Measurements from ENCODE around the gene TWIST2.

Gene TWIST2

DNA sequence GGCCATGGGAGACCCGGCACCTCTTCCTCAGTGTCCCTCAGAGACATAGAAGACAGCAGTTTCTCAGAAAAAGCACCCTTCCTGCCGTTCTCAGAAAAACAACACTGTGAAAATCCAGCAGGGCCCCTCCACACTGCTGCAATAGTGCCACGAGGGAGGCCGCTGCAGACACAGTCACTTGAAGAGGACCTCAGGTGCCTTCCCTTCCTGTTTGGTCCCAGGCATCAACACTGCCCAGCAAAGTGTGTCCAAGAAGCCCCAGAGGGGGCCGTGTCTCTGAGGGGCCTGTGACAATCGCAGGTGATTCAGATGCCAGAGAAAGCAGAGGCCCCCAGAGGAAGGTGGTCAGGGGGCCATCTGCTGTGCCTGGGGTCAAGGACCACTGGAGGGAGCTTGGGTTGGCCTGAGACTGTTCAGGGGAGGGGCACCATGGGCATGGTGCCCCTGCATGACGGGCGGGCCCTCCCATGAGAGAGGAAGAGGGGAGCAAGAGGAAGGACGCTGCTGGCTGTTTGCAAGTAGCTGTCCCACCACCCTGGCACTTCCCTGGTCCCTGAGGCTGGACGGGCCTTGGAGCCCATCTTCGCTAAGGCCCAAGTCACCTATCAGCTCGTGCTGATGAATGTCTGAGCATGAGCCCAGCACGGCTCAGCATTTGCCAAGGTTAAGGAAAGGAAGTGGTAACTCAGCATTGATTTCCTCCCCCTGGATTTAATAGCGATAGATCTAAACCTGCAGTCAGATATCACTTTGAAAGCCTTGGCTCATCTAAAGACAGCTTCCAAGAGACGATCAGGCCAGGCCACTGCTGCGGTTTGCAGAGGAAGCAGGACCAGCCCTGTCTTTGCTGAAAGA is 9.1 kb downstream of the TWIST2 start:
- DNase-seq = peak; percentile 70

DNA sequence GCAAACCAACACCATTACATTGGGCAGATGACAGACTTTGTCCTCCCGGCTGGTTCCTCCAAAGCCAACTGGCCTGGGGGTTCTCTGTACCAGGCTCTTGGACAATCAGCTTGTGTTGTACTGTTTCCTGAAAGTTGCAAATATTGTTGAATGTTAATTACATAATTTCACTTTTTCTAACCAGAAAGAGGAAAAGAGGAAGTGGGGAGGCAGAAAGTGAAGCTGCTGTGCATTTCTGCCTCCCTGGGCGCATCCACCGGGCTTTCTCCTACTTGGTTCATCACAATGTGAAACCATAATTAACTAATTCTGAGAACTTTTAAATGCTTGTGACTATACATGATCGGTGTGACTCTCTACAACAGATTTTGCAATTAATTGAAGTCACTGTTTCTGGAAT is 10.1 kb downstream of the TWIST2 start:
- no peak for DNase-seq

DNA sequence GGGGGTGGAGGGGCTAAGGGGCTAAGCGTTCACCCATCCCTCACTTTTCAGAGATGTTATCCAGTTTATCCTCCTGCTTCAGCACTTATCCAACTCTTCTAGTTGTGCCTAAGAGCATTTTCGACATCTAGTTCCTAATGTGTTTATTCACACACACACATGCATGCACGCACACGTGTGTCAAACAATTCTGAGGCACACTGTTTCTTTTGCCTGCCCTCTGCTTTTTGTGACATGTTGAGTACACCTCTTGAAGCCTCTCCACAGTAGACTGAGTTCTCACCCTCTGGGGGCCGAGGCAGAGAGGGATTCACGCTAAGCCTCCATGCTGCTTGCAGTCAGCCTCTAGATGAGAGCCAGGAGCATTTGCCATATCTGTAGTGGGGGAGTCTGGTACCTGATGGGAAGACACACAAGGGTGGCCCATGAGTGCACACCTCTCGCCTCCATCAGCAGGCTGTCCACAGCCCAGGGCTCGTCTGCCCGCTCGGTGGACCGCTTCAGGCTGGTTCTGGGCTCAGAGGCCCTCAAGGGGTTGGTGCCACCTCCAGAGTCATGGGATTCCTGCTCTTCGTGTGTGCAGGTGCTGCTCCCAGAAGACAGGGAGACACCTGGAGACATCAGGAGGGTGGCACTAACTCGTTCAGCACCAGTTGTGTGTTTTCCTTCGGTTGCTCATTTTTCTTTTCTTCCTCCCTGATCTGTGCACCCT is 11.9 kb downstream of the TWIST2 start:
- no peak for DNase-seq

DNA sequence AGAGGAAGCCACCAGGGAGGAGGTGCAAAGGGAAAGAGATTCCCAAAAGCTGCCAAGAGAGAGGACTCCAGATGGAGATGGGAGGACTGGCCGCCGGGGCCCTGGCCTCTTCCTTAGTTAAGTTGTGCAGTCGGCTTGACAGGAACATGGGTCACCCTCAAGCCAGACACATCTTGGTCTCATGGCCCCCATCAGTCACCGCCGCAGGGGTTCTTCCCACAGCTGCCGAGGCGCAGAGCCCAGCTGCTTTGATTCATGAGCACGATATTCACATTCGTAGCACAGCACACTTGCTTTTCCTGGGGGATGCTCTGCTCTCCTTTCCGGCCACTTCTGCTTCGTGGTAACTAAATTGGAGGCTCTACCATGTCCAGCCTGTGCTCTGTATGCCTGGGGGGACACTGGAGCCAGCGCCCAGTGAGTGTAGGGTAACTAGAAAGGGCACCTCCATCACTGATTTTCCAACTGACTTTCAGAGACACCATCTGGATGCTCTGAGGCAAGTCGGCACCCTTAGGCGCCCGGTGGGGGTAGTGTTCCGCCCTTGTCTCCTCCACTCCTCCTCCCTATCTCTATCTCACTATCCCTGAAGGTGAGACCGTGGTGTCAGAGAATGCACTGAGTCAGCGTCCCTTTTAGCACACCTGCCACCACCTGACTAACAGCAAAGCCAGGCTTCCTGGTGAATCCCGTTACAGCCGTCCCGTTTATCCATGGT is 13.3 kb downstream of the TWIST2 start:
- peak; percentile 85 for DNase-seq

DNA sequence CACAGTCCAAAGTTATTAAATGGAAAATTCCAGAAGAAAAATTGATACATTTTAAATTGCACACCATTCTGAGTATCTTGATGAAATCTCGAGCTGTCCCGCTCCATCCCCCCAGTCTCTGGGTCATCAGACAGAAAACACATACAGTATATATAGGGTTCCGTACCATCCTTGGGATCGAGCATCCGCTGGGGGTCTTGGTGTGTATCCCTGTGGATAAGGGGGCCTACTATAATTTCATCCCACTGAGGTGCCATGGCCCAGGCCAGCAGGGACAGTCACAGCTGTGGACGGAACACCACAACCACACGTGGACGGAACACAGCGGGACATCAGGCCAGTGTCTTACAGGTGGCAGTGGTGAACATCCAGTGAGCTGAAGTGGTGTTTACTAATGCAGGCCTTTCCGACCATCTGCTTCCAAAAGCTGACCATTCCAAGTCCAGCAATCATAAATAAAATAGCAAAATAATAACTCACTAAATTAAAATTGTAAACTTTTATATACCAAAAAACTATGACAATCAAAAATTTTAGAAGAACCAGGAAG is 14.0 kb downstream of the TWIST2 start:
- DNase-seq = no peak

DNA sequence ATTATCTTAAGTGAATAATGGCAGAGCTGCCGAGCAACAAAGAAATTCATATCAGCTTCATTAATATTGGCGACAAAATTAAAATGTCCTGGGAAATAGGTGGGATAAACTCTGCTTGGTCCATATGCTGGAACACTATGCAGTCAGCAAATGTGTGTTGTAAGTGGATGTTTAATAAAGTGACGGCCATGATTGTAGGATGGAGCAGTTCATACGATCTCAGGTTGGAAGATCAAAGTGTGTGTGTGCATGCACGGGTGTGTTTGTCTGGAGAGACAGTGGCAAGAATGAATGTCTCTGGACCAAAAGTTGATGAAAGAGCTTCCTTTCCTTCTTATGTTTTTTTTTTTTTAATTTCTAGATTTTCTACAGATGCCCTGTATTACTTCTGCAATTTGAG is 14.8 kb downstream of the TWIST2 start:
- no peak for DNase-seq

DNA sequence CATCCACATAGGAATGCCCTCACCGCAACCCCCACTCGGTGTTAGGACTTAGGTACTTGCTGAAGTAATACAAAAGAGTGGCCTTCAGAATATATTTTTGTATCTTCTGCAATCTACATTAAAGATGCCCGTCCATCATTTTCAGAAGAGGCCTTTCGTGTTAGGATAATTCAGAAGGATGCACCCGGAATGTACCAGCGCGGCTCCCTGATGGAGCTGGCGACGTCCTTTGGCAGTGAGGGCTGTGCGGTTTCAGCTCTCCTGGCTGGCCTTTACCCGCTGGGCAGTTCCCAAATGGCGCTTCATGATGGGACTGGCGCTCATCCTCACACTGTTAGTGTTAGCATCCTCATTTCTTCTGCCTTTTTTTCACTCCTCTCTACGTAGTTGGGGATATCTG is 15.3 kb downstream of the TWIST2 start:
- peak; percentile 61 for DNase-seq

DNA sequence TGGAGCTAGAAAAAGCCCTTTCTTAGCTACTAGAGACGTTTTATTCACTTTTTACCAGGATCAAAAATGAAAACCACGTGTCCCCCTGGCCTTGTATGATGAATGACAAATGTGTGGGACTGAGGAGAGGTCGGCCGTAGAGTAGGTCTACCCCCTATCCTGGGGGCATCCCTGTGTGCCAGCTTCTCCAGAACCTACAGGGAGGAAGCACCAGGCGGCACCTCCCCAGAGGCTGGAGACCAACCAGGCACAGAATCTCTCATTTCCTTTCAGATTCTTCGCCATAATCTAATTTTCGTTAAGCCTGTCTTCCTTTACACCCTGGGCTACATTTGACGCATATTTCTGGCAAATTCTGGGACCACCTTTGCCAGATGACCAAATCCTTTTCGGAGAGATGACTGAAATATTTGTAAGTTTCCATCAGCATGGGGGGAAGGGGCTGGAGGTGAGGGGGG is 15.9 kb downstream of the TWIST2 start:
- no peak for DNase-seq

DNA sequence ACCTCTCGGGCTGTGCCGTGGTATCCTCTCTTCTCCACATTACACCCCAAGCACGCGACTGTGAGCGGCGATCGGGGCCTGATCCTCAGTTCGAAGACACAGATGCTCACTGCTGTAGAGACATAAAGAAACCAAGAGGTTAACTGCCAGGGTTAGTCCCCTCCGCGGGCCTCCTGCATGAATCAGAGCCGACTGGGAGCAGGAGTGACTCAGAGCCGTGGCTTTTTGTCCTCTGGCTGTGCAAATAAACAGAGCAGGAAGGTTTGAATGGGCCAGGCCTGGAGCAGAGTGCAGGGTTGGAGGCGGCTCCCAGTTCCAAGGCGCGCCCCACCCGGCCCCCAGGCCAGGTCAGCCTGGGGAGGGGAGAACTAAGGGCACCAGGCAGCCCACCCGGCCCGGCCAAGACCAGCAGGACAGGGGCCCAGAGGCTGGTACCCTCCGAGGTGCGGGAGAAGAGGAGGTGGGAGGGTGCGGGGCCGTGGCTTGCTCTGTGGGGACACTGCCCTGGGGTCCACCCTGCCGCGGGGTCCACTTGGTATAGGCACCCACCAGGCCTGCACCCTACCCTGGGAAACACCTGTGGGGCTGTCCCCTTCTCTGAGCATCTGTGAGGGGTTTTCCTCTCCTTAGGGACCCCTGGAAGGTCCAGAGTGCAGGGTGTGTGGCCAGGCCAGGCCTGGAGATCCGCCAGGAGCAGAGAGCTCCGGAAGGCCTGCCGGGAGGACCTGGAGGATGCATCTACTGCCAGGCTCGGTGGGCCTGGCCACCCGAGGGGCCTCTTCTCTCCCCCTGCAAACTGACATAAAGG is 16.5 kb downstream of the TWIST2 start:
- peak; percentile 100 for DNase-seq

DNA sequence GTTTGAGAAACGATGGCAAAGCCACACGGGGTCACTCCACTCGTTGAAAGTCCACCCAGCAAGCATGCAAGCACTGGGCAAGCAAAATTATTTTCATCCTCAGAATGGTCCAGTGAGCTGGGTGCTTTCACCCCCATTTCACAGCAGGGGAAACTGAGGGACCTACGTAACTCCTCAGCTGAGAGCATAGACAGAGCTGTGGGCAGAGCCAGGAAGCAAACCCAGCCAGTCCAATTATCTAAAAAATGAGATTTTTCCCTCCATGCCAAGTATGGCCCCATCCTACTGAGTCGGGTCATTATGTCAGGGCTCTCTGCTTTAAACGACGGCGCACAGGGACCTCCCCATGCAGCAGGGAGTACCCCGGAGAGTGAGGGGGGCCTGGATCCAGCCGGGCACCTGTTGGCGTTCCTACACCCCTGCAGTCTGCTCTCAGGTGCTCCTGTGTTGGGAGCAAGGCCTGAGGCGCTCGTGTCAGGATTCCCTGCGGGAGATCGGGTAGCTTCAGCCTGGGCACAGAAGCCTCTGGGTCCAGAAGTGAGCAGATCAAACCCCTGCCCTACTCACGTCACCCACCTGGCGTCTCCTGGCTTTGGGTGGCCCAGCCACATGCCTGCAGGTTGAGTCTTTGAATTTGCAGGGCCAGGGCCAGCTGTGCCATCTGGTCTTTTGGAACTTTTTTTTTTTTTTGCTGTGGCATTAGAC is 17.3 kb downstream of the TWIST2 start:
- no peak for DNase-seq

DNA sequence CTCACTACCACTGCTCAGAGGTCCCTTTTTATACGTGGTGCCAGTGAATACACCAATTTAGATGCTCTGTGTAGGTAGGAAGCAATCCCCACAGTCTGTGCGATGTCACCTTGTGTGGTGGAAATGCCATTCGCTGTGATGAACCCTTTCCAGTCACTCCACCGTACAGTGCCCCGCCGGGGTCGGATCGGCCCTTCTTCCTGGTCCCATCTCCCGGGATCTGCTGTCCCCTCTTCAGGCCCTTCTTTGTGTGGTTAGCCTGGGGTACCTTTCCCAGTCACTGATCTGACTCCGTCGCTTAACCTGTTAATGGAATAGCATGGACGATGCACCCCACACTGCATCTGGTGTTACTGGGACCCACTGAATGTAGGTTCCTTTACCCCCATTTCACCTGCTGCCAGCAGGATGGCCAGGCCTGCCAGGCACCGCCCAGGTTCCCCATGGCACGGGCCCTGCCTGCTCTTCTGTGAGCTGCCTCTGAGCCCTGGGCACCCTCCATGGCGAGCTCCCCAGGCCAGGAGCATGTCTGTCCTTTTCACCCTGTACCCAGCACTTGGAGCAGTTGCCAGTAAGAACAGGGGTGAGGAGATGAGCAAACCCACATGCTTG is 18.0 kb downstream of the TWIST2 start:
- DNase-seq = no peak

DNA sequence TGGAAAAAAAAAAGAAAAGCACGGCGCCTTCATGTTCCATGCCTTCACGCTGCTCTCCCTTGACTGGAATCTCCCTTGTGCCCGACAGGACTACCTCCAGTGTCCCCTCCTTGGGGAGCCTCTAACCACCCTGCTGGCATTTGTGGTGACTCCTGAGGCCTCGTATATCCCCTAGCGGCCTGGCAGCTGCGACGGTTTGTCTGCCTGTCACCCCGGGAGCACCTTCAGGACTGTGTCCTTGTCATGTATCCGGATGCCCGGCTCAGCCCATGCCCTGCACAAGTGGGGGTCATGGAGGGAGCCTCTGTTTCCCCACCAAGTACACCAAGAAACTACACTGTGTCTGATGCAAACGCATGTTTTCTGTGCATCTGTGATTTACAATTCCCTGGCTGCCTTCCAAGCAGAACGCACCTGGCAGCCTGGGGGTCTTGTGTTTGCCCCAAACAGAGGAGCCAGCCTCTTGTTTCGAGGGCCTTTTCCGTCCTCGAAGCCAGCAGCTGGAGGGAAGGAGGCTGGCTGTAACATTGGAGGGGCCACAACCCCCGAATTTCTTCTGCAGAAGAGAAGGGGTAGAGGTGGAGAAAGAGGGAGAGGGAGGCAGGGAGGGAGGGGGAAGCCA is 18.9 kb downstream of the TWIST2 start:
- DNase-seq = no peak

DNA sequence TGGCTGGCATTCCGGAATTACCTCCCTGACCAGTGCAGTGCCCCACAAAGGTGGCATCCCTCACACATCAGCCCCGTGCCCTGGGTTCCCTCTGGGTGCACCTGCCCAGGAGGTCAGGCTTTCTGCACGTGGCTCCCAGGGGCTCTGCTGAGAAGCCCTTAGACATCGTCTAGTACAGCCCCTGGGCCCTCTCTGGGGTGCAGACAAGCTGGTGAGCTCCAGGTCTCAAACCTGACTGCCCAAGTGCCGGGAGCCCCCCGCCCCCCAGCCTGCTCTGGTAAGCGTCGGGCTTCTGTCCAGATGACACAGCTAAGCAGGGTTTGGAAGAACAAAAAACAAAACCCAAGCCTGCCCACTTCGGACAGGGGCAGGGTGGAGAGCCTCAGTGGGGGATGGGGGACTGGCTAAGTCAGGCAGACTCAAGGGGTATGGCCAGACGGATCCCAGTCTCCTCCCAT is 20.2 kb downstream of the TWIST2 start:
- peak; percentile 78 for DNase-seq

DNA sequence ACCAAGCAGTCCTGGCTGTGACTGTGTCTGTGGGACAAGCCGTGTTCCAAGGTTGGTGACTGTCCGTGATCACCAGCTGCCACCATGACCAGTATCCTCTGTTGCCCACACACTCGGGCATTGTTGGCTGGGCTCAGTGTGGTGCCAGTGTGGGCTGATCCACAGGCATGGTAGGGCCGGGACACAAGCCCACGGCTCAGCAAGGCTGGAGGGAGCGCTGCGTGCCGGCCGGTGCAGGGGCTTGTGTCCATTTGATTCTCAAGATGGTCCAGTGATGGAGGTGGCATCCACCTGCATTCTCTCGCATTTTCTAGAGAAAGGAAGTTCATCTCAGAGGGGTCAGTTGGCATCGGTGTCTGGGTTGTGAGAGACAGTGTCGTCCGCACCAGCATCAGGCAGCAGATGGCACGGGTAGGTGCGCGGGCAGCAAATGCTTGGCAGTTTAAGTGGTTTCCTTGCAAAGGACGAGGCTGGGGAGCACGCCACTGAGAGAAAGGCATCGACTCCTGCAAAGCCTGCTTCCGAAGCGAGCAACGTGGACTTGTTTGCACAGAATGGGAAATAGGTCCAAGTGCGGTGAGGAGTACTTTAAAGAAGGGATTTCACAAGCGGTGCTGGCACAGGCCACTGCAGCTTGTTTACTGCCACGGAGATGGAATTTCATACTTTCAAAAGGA is 20.9 kb downstream of the TWIST2 start:
- peak; percentile 42 for DNase-seq

DNA sequence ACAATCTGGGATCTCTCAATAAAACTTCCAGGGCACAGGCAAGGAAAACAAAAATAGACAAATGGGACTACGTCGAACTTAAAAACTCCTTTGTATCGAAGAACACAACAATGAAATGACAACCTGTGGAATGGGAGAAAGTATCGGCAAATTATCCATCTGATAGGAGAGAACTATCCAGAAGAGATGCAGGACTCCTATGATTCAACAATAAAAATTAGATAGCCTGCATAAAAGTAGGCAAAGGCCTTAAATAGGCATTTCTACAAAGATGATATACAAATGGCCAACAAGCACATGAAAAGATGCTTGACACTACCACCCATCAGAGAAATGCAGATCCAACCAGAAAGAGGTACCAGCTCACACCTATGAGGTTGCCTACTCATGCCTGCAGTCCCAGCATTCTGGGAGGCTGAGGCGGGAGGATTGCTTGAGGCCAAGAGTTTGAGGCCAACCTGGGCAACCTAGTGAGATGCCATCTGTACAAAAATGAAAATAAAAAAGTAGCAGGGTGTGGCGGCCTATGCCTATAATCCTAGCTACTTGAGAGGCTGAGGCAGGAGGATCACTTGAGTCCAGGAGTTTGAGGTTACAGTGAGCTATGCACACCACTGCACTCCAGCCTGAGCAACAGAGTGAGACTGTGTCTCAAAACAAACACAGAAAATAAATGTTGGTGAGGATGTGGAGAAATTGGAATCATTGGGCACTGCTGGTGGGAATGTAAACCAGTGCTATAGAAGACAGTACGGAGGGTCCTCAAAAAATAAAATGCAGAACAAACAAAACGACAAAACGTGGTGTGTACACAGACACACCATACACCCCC is 21.6 kb downstream of the TWIST2 start:
- peak; percentile 73 for DNase-seq

DNA sequence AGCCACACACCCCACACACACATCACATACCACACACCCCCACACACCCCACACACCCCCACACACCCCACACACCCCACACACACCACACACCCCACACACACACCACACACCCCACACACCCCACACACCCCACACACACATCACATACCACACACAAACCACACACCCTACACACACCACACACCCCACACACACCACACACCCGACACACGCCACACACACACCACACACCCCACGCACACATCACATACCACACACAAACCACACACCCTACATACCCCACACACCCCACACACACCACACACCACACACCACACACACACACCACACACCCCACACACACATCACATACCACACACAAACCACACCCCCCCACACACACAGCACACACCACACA is 22.4 kb downstream of the TWIST2 start:
- no peak for DNase-seq

DNA sequence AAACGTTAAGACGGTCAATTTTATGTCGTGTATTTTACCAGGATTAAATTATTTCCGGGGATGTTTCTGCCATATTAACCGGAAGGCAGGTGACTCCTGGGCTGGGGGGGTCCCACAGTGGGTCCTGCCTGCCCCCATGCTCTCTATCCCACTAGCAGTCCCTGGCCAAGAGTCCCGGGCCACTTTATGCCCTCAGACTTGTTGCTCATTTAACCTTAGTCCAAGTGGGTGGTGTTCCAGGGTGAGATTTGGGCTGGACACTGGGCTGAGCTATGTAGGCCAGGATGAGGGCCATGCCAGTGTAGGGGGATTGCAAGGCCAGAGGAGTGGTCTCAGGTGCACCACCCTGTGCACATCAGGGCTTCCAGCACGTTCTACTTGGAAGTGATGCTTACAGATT is 24.1 kb downstream of the TWIST2 start:
- DNase-seq = no peak

DNA sequence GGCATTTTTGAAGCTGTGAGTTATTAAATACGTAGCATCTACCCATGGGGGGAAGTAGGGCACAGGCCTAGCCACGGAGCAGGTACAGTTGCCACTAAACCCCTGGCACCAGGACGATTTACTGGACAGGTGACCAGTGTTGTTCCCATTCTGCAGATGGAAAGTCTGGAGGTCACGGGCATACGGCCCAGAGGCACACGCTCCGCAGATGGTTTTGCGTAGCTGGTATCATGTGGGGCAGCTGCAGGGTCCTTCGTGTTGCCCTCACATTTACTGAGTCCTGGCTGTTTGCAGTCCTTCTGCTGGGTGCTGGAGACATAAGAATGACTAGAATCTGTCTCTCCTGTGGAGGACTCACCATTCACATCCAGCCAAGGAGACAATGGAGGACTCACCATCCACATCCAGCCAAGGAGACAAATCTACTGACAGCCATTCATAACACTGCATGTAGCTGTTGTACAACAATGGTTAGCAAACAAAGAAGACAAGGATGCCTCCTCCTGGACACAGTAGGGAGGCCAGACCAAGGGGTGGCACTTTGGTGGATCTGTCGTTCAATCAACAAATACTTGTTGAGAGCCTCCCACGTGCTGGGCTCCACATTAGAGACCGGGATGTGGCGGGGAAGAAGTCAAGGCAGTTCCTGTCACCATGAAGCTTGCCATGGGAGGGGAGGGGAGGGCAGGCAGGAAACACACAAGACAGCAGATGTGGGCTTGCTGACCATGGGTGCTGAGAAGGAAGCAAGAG is 24.9 kb downstream of the TWIST2 start:
- no peak for DNase-seq

Data from EL (cell line).